Measurements from ENCODE around the gene OR2V2. TPM values are rescaled to one million over a fixed set of nuclear protein-coding genes. Genes with fewer than 3 reads are reported as not detected.
A peak's percentile ranks its signal among the peaks of the same experiment; 100 is the strongest.
"Not testable (repeated sequence)": the region's sequence is repeated elsewhere in the genome, so short reads cannot be mapped to it uniquely, and the experiment has no call there.

Gene OR2V2
- total RNA-seq, 1 donor = not detected

- H3K27me3 ChIP-seq (ENCODE audit: insufficient read depth, low read length) = peaks cover 4% of the 10 kb centered on the region
- H3K4me1 ChIP-seq (ENCODE audit: insufficient read depth, low read length) = no peaks in the 10 kb centered on the region
- no peak overlapping the region for H3K4me3 ChIP-seq (ENCODE audit: low read length)
- H3K9me3 ChIP-seq (ENCODE audit: low read depth, low read length) = no peaks in the 10 kb centered on the region
Observed at GRCh38 chr5:181149806-181150733, 2.7 kb downstream of the OR2V2 start.

GRCh38 chr5:181151146-181151545, 3.8 kb downstream of the OR2V2 start:
- no peak overlapping the region for H3K4me3 ChIP-seq (ENCODE audit: low read length)
- H3K9me3 ChIP-seq (ENCODE audit: low read depth, low read length) = no peaks in the 10 kb centered on the region
- no peaks in the 10 kb centered on the region for H3K27me3 ChIP-seq (ENCODE audit: insufficient read depth, low read length)
- no peaks in the 10 kb centered on the region for H3K4me1 ChIP-seq (ENCODE audit: insufficient read depth, low read length)

- Histone ChIP-seq H3K4me3 (ENCODE audit: low read length) (no peak overlapping the region), H3K4me1 (ENCODE audit: insufficient read depth, low read length) (no peaks in the 10 kb centered on the region), H3K9me3 (ENCODE audit: low read depth, low read length) (no peaks in the 10 kb centered on the region), H3K27me3 (ENCODE audit: insufficient read depth, low read length) (no peaks in the 10 kb centered on the region)
Observed at GRCh38 chr5:181152406-181152805, 5.0 kb downstream of the OR2V2 start.

DNA sequence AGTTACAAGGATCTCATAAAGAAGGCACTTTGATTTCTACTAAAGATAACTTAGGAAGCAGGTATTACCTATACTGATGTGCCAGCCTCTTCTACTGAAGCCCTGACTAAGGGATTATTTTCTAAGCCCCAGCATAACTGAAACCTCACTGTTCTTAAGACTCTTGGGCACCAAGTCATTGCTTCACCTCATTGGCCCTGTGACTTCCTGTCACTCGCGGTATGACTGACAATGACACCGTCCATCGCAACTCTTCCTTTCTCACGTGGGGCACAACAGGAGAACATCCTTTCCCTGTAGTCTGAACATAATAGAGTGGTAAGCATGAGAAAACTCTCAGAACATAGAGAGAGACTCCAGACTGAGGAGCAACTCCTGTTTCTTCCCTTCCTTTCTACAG, 6.4 kb downstream of the OR2V2 start:
- H3K9me3 ChIP-seq (ENCODE audit: low read depth, low read length) = no peaks in the 10 kb centered on the region
- H3K4me1 ChIP-seq (ENCODE audit: insufficient read depth, low read length) = no peaks in the 10 kb centered on the region
- H3K27me3 ChIP-seq (ENCODE audit: insufficient read depth, low read length) = no peaks in the 10 kb centered on the region
- no peak overlapping the region for H3K4me3 ChIP-seq (ENCODE audit: low read length)

- H3K4me1 ChIP-seq (ENCODE audit: insufficient read depth, low read length) = peaks cover 17% of the 10 kb centered on the region
- no peaks in the 10 kb centered on the region for H3K9me3 ChIP-seq (ENCODE audit: low read depth, low read length)
- no peaks in the 10 kb centered on the region for H3K27me3 ChIP-seq (ENCODE audit: insufficient read depth, low read length)
- no peak overlapping the region for H3K4me3 ChIP-seq (ENCODE audit: low read length)
Observed at GRCh38 chr5:181156758-181157157, 9.4 kb downstream of the OR2V2 start.

DNA sequence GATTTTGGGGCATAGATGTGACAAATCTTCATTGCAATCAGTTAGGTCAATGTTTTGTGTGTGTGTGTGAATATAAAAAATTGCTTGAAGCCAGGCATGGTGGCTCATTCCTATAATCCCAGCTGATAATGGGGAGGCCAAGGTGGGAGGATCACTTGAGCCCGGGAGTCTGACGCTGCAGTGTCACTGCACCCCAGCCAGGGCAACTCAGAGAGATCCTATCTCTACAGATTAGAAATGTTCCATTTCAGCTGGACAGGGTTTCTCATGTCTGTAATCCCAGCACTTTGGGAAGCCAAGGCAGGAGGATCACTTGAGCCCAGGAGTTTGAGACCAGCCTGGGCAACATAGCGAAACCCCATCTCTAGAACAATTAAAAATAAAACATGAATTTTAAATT, 11.5 kb downstream of the OR2V2 start:
- Histone ChIP-seq H3K27me3 (ENCODE audit: insufficient read depth, low read length) (peaks cover 5% of the 10 kb centered on the region), H3K4me3 (ENCODE audit: low read length) (no peak overlapping the region), H3K9me3 (ENCODE audit: low read depth, low read length) (no peaks in the 10 kb centered on the region), H3K4me1 (ENCODE audit: insufficient read depth, low read length) (peaks cover 21% of the 10 kb centered on the region)

DNA sequence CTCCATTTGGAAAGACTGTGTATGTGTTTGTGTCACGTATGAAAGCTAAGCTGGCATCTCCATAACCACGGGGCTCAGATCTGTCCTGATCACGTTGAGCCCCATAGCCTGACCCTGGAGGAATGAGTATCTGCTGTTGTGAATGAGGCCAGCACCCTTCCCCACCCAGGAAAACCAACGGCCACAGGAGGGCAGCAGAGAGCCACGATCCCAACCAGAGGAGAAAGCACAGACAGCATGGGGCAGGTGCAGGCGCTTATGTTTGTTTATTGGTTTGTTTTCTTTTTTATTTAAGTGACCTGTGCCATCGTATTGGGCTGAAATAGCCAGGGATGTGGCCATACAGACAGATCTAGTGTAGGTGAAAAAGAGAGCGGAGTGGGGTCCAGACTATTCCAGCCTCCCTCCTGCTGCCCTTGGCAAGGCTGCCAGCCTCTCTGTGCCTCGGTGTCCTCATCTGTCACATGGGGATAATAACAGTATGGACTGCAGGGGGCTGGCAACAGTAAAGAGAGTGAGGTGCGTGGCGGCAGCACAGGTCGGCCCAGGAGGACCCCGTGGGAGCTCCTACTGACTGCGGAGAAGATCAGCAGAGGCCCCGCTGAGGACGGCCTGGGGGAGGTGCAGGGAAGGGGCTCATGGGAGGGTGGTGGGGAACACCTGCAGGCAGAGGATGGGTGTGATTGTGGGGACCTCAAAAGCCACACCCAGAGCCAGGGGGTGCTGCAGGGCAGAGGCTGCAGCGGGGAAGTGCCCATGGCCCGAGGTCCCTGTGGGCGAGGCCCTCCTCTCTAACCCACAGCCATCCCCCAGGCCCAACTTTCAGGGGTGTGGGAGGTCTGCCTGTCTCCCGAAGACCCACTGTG, 12.1 kb downstream of the OR2V2 start:
- Histone ChIP-seq H3K27me3 (ENCODE audit: insufficient read depth, low read length) (peaks cover 9% of the 10 kb centered on the region), H3K4me1 (ENCODE audit: insufficient read depth, low read length) (peaks cover 21% of the 10 kb centered on the region), H3K9me3 (ENCODE audit: low read depth, low read length) (no peaks in the 10 kb centered on the region), H3K4me3 (ENCODE audit: low read length) (no peak overlapping the region)

DNA sequence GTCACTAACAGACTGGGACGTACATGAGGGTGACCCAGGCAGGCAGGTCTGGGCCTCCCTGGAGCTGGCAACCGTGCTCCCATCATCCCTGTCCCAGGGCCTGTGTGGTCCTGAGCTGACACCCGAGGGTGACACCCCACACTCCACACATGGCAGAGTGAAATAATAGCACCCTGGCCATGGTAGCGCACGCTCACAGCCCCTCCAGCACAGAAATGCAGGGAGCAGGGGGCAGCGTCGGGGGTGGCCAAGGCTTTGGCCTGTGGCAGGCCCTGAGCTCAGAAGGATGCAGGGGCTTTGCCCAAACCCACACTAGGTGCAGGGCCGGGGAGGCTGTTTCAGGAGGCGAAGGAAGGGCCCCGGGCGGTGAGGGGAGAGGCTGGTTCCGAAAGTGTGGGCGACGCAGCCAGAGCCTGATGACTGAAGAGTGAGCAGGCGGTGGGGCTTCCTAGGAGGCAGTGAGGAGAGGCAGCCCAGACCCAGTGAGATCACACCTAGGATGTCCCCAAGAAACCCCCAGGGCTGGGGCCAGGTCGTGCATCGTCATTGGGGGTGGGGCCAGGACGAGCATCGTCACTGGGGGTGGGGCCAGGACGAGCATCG, 12.9 kb downstream of the OR2V2 start:
- Histone ChIP-seq H3K4me3 (ENCODE audit: low read length) (peak overlapping the region; percentile 31), H3K9me3 (ENCODE audit: low read depth, low read length) (no peaks in the 10 kb centered on the region), H3K27me3 (ENCODE audit: insufficient read depth, low read length) (peaks cover 14% of the 10 kb centered on the region), H3K4me1 (ENCODE audit: insufficient read depth, low read length) (peaks cover 21% of the 10 kb centered on the region)

GRCh38 chr5:181160755-181161533, 13.6 kb downstream of the OR2V2 start:
- H3K9me3 ChIP-seq (ENCODE audit: low read depth, low read length); H3K4me3 ChIP-seq (ENCODE audit: low read length): not testable (repeated sequence)
- peaks cover 21% of the 10 kb centered on the region for H3K4me1 ChIP-seq (ENCODE audit: insufficient read depth, low read length)
- peaks cover 21% of the 10 kb centered on the region for H3K27me3 ChIP-seq (ENCODE audit: insufficient read depth, low read length)

GRCh38 chr5:181161534-181162175, 14.3 kb downstream of the OR2V2 start:
- Histone ChIP-seq H3K9me3 (ENCODE audit: low read depth, low read length) (no peaks in the 10 kb centered on the region), H3K27me3 (ENCODE audit: insufficient read depth, low read length) (peaks cover 28% of the 10 kb centered on the region), H3K4me1 (ENCODE audit: insufficient read depth, low read length) (peaks cover 21% of the 10 kb centered on the region), H3K4me3 (ENCODE audit: low read length) (no peak overlapping the region)

DNA sequence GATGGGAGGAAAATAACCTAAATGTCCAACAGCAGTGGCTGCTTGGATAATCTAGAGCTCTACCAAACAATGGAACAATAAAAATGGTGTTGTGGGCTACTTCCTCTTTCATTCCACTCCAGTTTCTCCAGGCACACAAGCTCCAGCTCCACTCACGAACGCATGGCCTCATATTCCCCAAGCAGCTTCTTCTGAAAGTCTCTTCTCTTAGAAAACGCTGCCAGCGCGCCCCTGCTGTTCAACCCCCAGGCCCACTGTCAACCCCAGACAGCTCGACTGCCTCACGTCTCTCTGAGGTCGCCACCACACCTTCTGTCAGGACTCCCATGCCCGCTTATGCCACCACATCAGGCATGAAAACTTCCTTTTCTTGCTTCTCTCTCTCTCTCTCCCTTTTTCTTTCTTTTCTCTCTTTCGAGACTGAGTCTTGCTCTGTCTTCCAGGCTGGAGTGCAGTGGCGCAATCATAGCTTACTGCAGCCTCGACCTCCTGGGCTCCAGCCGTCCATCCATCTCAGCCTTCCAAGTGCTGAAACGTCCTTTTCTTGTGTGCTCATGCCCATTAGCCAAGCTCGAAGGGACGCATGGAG, 16.2 kb downstream of the OR2V2 start:
- no peak overlapping the region for H3K4me3 ChIP-seq (ENCODE audit: low read length)
- no peaks in the 10 kb centered on the region for H3K9me3 ChIP-seq (ENCODE audit: low read depth, low read length)
- peaks cover 21% of the 10 kb centered on the region for H3K4me1 ChIP-seq (ENCODE audit: insufficient read depth, low read length)
- peaks cover 47% of the 10 kb centered on the region for H3K27me3 ChIP-seq (ENCODE audit: insufficient read depth, low read length)

GRCh38 chr5:181164076-181164952, 16.9 kb downstream of the OR2V2 start:
- H3K27me3 ChIP-seq (ENCODE audit: insufficient read depth, low read length) = peaks cover 55% of the 10 kb centered on the region

More at GRCh38 chr5:181164076-181164952, 16.9 kb downstream of the OR2V2 start:
- no peak overlapping the region for H3K4me3 ChIP-seq (ENCODE audit: low read length)
- no peaks in the 10 kb centered on the region for H3K9me3 ChIP-seq (ENCODE audit: low read depth, low read length)
- H3K4me1 ChIP-seq (ENCODE audit: insufficient read depth, low read length) = peaks cover 20% of the 10 kb centered on the region

Data from mononuclear cell (primary cell).